Neural cell (in vitro differentiated cells): ENCODE results near the gene CEP126.

ENCODE experiments used
- CTCF ChIP-seq: fragments of 450-650 bp; IDR thresholded peaks from 2 replicates; pipeline ENCODE4 v1.5.1; 2014; ENCODE audit warnings: antibody characterized with exemption, mild to moderate bottlenecking, moderate library complexity; ENCODE audit not compliant: poor library complexity, severe bottlenecking
- EP300 ChIP-seq: fragments of 450-650 bp; conservative IDR thresholded peaks from 2 replicates; pipeline ENCODE4 v1.6.1; 2014; ENCODE audit warnings: antibody characterized with exemption, mild to moderate bottlenecking, moderate library complexity; ENCODE audit not compliant: poor library complexity, severe bottlenecking
- TAF1 ChIP-seq: IDR thresholded peaks from 2 replicates; pipeline ENCODE4 v1.6.1; 2012; ENCODE audit warnings: low read depth

- TF ChIP-seq TAF1 (no peak), CTCF (no peak), EP300 (no peak)
These were observed 48.0 kb upstream of the CEP126 start for GRCh38 chr11:101866619-101867491.
